ENCODE results near the gene KRT6A. TPM values are rescaled to one million over a fixed set of nuclear protein-coding genes. Genes with fewer than 3 reads are reported as not detected.

The KRT6A gene
- polyA plus RNA-seq, 3 donors = not detected

DNA sequence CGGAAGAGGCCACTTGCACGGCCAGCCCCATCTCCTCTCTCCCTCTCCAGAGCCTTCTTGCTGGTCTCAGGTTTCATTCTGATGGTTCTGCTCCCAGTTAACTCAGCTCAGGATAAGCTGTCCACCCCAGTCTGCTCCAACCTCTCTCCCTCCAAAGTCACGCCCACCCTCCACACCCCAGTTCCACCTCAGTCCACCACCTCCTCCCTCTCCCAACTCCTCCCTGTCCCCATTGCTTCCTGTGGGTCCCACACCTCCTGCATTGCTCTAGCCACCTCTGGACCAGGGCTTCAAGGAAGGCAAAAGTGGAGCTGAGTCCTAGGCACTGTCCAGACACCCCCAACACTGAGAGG is 46.7 kb upstream of the KRT6A start:
- no peak overlapping the region for H3K4me3 ChIP-seq (replicated peaks in 1 of 3; ENCODE audit: low read depth in 2 of 3, low read length in 3 of 3)
- Mint-ChIP-seq H3K27me3 (ENCODE audit: low read depth in 3 of 3) (peaks cover 3 to 9% (median 6%) of the 10 kb centered on the region in 3 donors), H3K4me3 (no peak overlapping the region), H3K27ac (no peak overlapping the region), H3K9me3 (no peaks in the 10 kb centered on the region), H3K4me1 (no peaks in the 10 kb centered on the region), H3K36me3 (no peaks in the 10 kb centered on the region)
- H3K36me3 ChIP-seq (replicated peaks in 1 of 2; ENCODE audit: control insufficient read depth in 1 of 2, insufficient read depth in 2 of 2, low read length in 2 of 2) = no peaks in the 10 kb centered on the region
- 92% methylated on average over 3 of the region's 3 CpGs for WGBS (ENCODE audit: insufficient coverage)
- H2AFZ ChIP-seq (ENCODE audit: insufficient read depth, low read depth, low read length, poor library complexity, severe bottlenecking) = no peak overlapping the region
- no peaks in the 10 kb centered on the region for H3K79me2 ChIP-seq (ENCODE audit: insufficient read depth, low read length)
- H3K27me3 ChIP-seq (ENCODE audit: control insufficient read depth in 2 of 2, insufficient read depth in 2 of 2, low read length in 2 of 2) = no peaks in the 10 kb centered on the region
- no peaks in the 10 kb centered on the region for H4K20me1 ChIP-seq (ENCODE audit: insufficient read depth, low read length)
- no peak for DNase-seq
- H3K27ac ChIP-seq (ENCODE audit: low read depth in 1 of 2, low read length in 2 of 2) = no peak overlapping the region
- H3K9ac ChIP-seq (ENCODE audit: insufficient read depth, low read length, poor library complexity, severe bottlenecking) = no peak overlapping the region
- H3K4me2 ChIP-seq (replicated peaks; ENCODE audit: extremely low read depth, low read length, poor library complexity, severe bottlenecking) = no peak overlapping the region
- intact Hi-C loops (cut with micrococcal nuclease) = no loop called here
- H3K4me1 ChIP-seq (ENCODE audit: control insufficient read depth in 1 of 2, insufficient read depth in 2 of 2, low read length in 2 of 2) = no peaks in the 10 kb centered on the region
- TF ChIP-seq, protein P1, sequence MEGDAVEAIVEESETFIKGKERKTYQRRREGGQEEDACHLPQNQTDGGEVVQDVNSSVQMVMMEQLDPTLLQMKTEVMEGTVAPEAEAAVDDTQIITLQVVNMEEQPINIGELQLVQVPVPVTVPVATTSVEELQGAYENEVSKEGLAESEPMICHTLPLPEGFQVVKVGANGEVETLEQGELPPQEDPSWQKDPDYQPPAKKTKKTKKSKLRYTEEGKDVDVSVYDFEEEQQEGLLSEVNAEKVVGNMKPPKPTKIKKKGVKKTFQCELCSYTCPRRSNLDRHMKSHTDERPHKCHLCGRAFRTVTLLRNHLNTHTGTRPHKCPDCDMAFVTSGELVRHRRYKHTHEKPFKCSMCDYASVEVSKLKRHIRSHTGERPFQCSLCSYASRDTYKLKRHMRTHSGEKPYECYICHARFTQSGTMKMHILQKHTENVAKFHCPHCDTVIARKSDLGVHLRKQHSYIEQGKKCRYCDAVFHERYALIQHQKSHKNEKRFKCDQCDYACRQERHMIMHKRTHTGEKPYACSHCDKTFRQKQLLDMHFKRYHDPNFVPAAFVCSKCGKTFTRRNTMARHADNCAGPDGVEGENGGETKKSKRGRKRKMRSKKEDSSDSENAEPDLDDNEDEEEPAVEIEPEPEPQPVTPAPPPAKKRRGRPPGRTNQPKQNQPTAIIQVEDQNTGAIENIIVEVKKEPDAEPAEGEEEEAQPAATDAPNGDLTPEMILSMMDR (IDR thresholded peaks at IDR 0.05) = no peak
- no peaks in the 10 kb centered on the region for H3K9me3 ChIP-seq (replicated peaks in 1 of 2; ENCODE audit: control insufficient read depth in 1 of 2, insufficient read depth in 1 of 2, low read length in 2 of 2)

DNA sequence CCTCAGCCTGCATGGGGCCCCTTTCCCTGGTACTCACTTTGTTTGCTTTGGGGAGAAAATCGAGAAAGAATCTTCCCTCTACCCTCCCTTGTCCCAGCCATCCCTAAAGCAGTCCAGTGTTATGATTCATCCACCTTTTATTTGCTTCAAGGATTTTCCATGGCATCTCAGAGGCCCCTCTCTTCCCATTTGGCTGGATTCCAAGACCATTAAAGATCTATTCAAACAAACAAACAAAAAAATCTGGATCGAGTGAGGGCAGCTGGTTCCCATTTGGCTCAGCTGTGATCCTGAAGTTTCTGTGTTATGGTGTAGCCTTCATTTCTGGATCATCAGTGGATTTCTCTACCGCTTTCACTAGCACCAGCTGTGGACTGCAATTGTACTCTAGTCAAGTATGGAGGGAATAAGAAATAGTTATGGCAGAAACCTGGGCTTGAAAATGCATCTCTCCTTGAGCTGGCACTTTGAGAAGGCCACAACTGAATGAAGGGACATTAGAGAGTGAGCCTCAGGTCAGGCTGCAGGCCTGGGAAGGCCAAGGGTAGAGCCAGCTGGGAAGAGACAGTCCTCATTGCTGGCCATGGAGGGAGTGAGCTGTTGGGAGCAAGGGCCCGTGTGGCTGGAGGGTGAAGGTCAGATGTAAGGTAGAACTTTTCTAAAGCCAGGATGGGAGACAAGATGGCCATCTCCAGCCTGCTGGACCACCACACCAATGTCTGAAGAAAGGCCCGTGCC is 46.2 kb upstream of the KRT6A start:
- no peaks in the 10 kb centered on the region for H3K9me3 Mint-ChIP-seq
- DNase-seq = no peak

More for the DNA sequence above, 46.2 kb upstream of the KRT6A start:
- Histone ChIP-seq H3K36me3 (replicated peaks in 1 of 2; ENCODE audit: control insufficient read depth in 1 of 2, insufficient read depth in 2 of 2, low read length in 2 of 2) (no peaks in the 10 kb centered on the region), H2AFZ (ENCODE audit: insufficient read depth, low read depth, low read length, poor library complexity, severe bottlenecking) (no peak overlapping the region), H3K4me2 (replicated peaks; ENCODE audit: extremely low read depth, low read length, poor library complexity, severe bottlenecking) (no peak overlapping the region), H3K4me3 (replicated peaks in 1 of 3; ENCODE audit: low read depth in 2 of 3, low read length in 3 of 3) (no peak overlapping the region), H3K9me3 (replicated peaks in 1 of 2; ENCODE audit: control insufficient read depth in 1 of 2, insufficient read depth in 1 of 2, low read length in 2 of 2) (no peaks in the 10 kb centered on the region), H3K79me2 (ENCODE audit: insufficient read depth, low read length) (no peaks in the 10 kb centered on the region), H4K20me1 (ENCODE audit: insufficient read depth, low read length) (no peaks in the 10 kb centered on the region), H3K27ac (ENCODE audit: low read depth in 1 of 2, low read length in 2 of 2) (no peak overlapping the region), H3K27me3 (ENCODE audit: control insufficient read depth in 2 of 2, insufficient read depth in 2 of 2, low read length in 2 of 2) (no peaks in the 10 kb centered on the region), H3K9ac (ENCODE audit: insufficient read depth, low read length, poor library complexity, severe bottlenecking) (no peak overlapping the region), H3K4me1 (ENCODE audit: control insufficient read depth in 1 of 2, insufficient read depth in 2 of 2, low read length in 2 of 2) (no peaks in the 10 kb centered on the region)
- no peak overlapping the region for H3K4me3 Mint-ChIP-seq
- H3K36me3 Mint-ChIP-seq = no peaks in the 10 kb centered on the region
- no peaks in the 10 kb centered on the region for H3K4me1 Mint-ChIP-seq
- intact Hi-C loops (cut with micrococcal nuclease) = no loop called here
- 84% methylated on average over 2 of the region's 5 CpGs for WGBS (ENCODE audit: insufficient coverage)
- TF ChIP-seq, protein P1 (IDR thresholded peaks at IDR 0.05) = no peak
- no peak overlapping the region for H3K27ac Mint-ChIP-seq
- H3K27me3 Mint-ChIP-seq (ENCODE audit: low read depth in 3 of 3) = peaks cover 3 to 8% (median 4%) of the 10 kb centered on the region in 3 donors
